ENCODE measurements around the gene CRY2.

DNA sequence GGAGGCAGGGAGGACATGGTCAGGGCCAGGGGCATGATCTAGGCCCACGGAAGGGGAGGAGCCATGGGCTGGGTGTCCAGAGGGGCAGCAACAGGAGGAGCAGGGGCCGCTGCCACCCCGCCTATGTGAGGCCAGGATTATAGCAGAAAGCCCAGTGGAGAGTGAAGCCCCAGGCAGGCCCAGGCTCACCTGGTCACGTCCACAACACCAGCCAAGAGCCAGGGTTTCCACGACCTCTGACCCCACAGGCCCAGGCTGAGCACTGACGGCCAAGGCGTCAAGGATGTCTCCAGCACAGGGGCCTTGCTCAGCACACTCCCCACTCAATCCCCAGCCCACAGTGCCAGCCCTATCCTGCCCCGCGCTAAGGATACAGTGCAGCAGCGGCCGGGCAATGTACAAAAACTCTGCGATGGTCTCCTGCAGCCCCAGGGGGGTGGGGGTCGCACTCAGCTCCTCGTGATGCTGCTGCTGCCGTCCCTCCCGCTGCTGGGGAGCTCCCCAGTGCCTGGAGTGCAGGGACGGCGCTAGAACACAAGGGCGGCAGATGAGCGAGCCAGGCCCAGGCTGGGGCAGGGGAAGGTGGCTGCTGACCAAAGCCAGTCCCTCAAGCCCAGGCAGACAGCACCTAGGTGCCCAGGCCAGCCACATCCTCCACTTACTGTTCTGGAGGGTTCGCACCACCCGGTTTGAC, 66.8 kb downstream of the CRY2 start:
- TF ChIP-seq EGR1 (IDR thresholded peaks at IDR 0.05; ENCODE audit: low read depth in 2 of 2) (no peak), YY1 (IDR thresholded peaks at IDR 0.05) (no peak), HNF4G (IDR thresholded peaks at IDR 0.05) (no peak), JUND (IDR thresholded peaks at IDR 0.05) (no peak), RAD21 (IDR thresholded peaks at IDR 0.05) (no peak), SP1 (IDR thresholded peaks at IDR 0.05) (no peak), RXRA (IDR thresholded peaks at IDR 0.05) (no peak), TAF1 (conservative IDR thresholded peaks at IDR 0.05) (no peak), HNF4A (conservative IDR thresholded peaks at IDR 0.05) (no peak)
- TF ChIP-seq, protein P1, sequence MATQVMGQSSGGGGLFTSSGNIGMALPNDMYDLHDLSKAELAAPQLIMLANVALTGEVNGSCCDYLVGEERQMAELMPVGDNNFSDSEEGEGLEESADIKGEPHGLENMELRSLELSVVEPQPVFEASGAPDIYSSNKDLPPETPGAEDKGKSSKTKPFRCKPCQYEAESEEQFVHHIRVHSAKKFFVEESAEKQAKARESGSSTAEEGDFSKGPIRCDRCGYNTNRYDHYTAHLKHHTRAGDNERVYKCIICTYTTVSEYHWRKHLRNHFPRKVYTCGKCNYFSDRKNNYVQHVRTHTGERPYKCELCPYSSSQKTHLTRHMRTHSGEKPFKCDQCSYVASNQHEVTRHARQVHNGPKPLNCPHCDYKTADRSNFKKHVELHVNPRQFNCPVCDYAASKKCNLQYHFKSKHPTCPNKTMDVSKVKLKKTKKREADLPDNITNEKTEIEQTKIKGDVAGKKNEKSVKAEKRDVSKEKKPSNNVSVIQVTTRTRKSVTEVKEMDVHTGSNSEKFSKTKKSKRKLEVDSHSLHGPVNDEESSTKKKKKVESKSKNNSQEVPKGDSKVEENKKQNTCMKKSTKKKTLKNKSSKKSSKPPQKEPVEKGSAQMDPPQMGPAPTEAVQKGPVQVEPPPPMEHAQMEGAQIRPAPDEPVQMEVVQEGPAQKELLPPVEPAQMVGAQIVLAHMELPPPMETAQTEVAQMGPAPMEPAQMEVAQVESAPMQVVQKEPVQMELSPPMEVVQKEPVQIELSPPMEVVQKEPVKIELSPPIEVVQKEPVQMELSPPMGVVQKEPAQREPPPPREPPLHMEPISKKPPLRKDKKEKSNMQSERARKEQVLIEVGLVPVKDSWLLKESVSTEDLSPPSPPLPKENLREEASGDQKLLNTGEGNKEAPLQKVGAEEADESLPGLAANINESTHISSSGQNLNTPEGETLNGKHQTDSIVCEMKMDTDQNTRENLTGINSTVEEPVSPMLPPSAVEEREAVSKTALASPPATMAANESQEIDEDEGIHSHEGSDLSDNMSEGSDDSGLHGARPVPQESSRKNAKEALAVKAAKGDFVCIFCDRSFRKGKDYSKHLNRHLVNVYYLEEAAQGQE (IDR thresholded peaks at IDR 0.05), result no peak
- TF ChIP-seq, protein P2, sequence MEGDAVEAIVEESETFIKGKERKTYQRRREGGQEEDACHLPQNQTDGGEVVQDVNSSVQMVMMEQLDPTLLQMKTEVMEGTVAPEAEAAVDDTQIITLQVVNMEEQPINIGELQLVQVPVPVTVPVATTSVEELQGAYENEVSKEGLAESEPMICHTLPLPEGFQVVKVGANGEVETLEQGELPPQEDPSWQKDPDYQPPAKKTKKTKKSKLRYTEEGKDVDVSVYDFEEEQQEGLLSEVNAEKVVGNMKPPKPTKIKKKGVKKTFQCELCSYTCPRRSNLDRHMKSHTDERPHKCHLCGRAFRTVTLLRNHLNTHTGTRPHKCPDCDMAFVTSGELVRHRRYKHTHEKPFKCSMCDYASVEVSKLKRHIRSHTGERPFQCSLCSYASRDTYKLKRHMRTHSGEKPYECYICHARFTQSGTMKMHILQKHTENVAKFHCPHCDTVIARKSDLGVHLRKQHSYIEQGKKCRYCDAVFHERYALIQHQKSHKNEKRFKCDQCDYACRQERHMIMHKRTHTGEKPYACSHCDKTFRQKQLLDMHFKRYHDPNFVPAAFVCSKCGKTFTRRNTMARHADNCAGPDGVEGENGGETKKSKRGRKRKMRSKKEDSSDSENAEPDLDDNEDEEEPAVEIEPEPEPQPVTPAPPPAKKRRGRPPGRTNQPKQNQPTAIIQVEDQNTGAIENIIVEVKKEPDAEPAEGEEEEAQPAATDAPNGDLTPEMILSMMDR (IDR thresholded peaks at IDR 0.05; ENCODE audit: low read depth, low read length, missing input control), result no peak
- TF ChIP-seq, protein P3, sequence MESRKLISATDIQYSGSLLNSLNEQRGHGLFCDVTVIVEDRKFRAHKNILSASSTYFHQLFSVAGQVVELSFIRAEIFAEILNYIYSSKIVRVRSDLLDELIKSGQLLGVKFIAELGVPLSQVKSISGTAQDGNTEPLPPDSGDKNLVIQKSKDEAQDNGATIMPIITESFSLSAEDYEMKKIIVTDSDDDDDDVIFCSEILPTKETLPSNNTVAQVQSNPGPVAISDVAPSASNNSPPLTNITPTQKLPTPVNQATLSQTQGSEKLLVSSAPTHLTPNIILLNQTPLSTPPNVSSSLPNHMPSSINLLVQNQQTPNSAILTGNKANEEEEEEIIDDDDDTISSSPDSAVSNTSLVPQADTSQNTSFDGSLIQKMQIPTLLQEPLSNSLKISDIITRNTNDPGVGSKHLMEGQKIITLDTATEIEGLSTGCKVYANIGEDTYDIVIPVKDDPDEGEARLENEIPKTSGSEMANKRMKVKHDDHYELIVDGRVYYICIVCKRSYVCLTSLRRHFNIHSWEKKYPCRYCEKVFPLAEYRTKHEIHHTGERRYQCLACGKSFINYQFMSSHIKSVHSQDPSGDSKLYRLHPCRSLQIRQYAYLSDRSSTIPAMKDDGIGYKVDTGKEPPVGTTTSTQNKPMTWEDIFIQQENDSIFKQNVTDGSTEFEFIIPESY (IDR thresholded peaks at IDR 0.05), result no peak
- TF ChIP-seq, protein P4, sequence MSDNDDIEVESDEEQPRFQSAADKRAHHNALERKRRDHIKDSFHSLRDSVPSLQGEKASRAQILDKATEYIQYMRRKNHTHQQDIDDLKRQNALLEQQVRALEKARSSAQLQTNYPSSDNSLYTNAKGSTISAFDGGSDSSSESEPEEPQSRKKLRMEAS (IDR thresholded peaks at IDR 0.05), result no peak
- TF ChIP-seq, protein P5, sequence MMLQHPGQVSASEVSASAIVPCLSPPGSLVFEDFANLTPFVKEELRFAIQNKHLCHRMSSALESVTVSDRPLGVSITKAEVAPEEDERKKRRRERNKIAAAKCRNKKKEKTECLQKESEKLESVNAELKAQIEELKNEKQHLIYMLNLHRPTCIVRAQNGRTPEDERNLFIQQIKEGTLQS (IDR thresholded peaks at IDR 0.05), result no peak

Data from liver (tissue), 3 donors.